ENCODE data around the gene PLXNA3.

The PLXNA3 gene

DNA sequence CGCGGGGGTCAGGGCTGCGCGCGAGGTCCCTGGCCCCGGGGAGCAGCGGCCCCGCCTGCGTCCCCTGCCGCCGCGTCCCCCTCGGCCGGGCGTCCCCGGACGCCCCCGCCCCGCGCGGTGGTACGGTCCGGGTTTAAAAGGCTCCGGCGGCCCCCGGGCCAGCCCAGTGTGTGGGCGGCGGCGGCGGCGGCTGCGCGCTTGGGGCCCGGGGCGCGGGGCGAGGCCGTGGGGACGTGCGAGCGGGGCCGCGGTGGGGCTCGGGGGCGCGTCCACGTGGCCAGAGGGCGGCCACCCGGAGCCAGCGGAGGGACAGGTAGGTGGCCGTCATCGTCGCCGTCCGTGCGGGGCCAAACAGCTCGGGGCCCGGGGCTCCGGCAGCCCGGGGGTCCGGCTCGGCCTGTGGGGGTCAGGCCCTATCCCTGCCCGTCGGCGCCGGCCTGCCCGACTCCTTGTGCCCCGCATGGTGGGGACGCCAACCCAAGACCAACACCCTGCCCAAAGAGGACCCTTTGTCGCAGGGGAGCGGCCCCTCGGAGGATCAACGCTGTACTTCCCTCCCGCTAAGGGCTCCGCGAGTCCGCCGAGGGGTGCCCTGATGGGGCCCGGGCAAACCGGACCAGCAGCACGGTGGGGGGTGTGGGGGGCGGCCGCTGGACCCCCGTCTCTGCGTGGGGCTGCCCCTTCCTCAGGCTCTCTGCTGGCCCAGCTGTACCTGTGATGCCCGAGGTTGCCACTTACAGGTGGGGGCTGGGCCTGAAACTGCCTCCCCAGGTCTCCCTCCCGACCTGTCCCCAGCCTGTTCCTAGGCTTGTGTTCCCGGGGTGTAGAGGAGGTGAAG, at the start of gene PLXNA3:
TSS of gene PLXNA3 (plus strand) at position 166 of the 838 bp plus-strand sequence. CDS start 1,903 bp downstream, outside the sequence.
- no peak for DNase-seq

DNA sequence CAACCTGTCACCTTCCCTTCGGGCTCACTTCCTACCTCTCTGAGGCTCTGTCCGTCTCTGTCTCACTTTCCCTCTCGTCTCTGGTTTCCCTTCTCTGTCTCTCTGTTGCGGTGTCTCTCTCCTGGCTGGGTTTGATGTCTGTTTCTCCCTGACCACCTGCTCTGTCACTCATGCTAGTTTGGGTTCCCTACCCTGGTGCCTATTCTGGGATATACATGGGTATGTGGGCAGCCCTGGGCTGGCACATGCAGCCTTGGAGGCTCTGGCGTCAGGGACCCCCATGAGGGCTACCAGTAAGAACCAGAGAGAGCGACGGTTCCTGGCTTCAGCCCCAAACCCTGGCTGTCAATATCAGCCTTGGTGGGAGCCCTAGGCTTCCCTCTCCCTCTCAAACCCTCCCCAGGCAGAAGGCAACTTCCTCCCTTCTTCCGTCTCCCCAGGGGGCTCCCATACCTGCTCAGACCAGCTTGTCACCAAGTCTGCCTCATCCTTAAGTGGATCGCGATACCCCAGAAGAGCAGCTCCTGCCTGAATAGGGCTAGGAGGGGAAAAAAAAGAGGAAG, 49.3 kb upstream of the PLXNA3 start:
- no peak for DNase-seq

DNA sequence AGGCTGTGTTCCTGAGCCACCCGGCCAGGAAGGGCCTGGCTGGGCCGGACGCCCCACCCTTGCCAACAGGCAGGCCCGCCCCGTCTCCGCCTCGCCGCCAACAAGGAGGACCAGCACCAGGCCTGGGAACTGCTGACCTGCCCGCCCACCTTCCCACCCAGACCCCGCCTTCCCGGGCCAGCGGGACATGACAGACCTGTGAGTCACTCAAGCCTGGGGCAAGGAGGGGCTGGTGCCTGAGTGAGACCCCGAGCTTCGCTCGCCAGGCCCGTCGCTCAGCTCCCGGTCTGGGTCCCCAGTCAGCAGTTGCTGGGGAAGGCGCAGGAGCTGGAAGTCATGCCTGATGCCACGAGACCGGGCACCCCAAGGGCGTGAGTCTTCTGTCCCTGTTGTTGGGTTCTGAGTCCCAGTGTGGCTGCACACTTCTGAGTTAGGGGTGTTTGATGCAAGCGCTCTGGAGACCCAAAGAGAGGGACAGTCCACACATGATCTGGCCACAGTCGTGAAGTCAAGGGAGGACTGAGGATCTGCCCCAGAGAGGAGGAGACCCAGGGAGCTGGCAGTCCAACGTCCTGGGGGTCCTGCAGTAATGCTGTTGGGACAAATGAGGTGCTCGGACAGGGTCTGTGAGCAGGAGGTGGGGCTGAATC, 48.7 kb upstream of the PLXNA3 start, which contains the start of gene DNASE1L1:
TSS of gene DNASE1L1 (minus strand) at position 33 of the 650 bp plus-strand sequence. CDS start 3,686 bp downstream, outside the sequence.
- peak; percentile 82 for DNase-seq

DNA sequence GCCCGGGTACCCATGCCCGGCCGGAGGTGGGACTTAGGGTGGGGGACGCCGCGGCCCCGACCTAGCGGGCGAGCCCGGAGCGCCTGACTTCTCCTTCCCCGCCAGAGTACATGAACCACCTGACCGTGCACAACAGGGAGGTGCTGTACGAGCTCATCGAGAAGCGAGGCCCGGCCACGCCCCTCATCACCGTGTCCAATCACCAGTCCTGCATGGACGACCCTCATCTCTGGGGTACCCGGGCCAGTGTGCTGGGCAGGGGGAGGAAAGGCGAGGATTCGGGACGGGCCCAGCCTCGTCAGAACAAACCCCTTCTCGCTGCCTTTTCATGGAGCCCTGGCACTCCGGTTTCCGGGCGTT, 46.1 kb upstream of the PLXNA3 start:
- peak; percentile 64 for DNase-seq

DNA sequence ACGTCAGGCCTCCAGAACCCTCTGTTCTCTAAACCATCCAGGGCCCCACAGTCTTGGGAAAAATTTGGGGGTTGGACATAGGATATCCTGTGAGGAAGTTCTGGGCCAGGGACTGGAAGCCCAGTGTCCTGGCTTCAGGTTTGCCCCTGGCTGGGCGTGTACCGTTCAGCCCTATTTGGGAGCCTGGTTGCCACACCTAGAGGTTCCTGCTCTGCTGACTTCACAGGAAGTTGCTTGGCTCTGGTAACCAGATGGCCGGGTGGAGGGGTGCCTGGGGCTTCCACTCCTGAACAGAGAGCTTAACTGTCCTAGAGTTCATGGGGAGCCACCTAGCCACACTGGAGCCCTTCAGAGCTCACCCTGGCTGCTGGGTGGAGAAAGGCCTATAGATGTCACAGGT, 45.6 kb upstream of the PLXNA3 start:
- DNase-seq: no peak

DNA sequence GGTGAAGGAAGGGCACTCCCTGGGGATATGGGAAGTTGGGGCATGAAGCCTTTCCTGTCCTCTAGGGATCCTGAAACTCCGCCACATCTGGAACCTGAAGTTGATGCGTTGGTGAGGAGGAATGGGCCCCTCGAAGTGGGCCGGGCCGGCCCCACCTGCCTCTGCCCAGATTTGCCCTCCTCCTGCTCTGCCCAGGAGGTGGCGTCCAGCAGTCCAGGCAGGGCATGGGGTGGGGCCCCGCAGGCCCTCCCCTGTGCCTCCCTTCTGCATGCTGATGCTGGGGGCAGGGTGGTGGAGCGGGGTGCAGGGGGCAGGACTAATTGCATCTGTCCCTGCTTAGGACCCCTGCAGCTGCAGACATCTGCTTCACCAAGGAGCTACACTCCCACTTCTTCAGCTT, 44.9 kb upstream of the PLXNA3 start:
- no peak for DNase-seq

DNA sequence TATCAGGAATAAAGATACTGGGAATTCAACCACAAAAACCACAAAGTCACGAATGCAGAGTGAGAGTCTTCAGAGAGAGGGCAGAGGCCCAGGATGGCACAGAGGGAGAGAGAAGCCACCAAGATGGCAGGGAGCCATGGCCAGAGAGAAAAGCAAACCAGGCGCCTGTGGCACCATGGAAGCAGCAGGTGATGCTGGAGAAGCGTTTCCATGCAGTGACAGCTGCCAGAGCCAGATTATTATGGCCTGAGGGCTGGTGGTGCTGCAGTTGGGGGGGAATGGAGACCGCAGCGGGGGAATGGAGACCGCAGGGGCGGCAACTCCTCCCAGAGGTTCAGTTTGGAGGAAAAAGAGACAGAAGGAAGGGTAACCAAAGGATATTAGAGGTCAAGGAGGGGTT, 40.9 kb upstream of the PLXNA3 start:
- no peak for DNase-seq

DNA sequence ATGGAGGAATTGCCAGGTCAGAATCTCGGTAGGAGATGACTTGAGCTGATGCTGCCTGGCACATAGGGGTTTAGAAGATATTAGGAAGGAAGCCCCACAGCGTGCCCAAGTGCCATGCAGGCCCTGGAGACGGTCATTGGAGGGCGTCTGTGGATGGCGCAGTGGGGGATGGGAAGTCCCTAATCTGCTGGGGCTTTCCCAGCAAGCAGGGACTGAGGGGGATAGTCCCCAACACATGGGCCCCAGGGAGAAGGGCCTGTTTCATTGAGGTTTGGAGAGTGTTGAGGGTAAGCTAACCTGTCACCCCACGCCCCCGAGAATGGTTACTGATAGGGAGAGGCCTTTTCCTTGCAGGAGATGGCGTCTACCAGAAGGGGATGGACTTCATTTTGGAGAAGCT, 38.9 kb upstream of the PLXNA3 start:
- no peak for DNase-seq

DNA sequence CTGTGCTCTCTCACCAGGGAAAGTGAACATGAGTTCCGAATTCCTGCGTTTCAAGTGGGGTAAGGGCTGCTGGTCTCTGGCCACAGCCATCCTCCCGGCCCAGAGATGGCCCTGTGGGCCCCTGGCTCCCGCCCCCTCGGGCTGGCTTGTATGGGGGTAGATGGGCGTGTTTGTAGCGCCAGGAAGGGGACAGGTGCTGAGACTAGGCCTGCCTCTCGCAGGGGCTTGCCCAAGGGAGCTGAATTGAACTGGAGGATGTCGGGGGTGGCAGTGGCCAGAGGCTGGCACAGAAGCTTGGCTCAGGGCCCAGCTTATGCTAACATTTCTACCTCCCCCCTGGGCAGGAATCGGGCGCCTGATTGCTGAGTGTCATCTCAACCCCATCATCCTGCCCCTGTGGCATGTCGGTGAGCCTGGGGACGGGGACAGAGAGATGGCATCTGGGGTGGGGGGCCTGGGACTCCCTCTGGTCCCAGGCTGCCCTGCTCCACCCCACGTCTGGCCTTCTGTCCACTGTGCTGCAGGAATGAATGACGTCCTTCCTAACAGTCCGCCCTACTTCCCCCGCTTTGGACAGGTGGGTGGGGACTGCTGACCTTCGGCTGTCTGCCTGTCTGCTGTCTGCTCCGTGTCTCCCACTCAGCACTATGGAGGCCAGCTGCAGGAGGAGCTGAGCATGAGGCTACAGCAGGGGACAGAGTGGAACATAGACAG, 38.2 kb upstream of the PLXNA3 start:
- DNase-seq: no peak

DNA sequence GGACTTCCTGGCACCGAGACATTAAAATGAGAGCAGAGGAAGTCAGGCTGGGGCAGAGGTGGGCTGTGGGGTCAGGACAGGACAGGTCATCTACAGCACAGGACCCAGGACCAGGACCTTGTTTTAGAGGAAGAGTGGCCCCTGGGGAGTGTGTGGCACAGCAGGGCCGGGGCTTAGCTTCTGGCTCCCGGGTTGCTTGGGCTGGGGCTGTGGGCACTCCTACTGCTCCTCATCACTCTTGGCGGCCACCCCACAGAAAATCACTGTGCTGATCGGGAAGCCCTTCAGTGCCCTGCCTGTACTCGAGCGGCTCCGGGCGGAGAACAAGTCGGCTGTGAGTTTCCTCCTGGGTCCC, 37.7 kb upstream of the PLXNA3 start:
- no peak for DNase-seq

DNA sequence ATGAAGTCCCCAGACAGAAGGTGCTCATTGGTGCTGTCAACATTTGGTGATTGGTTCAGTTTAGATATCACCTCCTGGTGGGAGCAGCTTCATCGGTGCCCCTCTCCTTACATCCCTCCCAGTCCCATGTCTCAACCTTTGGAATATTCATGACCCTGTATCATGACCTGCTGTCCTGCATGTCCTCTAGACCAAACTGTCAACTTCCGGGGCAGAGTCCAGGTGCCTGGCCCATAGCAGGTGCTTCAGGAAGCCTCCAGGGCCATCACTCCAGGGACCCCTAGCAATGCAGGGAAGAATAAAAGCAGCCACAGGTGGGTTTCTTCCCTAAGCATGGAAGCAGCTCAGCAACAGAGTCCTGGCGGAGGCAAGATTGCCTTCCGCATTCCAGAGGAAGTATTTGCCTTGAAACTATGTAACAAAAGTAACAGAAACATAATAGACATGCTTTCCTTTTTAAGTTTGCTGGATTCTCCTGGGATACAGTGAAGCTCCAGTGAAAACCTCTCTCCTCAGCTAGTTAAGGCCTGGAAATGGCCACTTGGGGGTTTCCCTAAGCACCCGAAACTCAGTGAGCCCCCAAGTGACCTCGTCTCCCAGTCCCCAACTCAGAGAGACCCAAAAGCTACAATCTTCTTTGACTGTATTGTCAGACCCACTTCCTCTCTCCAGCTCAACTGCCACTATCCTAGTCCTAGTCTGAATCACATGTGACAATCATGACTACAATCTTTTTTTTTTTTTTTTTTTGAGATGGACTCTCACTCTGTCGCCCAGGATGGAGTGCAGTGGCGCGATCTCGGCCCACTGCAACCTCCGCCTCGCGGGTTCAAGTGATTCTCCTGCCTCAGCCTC, 30.9 kb upstream of the PLXNA3 start:
- DNase-seq: peak; percentile 16

DNA sequence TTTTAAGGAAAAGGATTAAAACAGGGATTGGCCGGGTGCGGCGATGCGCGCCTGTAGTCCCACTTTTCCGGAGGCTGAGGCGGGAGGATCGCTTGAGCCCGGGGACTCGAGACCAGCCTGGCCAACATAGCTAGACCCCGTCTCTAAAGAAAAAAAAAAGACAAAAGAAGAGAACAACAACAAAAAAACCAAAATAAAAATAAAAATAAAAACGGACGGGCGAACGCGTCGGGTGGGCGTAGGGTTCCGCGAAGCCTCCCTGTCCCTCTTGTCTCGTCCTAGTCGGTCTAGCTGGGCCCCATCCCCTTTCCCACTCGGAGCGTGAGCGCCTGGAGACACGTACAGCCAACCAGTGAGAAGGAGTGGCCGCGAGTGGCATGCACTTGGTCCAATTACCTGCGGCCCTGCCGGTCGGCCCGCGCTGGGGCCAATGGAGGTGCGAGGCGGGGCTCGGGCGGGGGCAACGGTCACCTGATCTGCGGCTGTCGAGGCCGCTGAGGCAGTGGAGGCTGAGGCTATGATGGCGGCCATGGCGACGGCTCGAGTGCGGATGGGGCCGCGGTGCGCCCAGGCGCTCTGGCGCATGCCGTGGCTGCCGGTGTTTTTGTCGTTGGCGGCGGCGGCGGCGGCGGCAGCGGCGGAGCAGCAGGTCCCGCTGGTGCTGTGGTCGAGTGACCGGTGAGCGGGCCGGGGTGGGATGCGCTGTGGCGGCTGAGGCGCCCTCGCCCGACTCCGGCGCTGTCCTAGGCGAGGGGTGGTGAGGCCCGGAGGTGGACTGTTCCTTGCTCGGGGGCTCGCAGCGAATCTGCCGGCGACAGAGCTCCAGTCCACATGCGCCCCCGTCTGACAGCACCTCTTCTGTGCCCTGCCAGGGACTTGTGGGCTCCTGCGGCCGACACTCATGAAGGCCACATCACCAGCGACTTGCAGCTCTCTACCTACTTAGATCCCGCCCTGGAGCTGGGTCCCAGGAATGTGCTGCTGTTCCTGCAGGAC, 29.6 kb upstream of the PLXNA3 start, which contains the start of gene ATP6AP1:
TSS of gene ATP6AP1 (plus strand) at position 502 of the 996 bp plus-strand sequence. CDS start at position 518, 16 bp downstream.
- peak; percentile 95 for DNase-seq

DNA sequence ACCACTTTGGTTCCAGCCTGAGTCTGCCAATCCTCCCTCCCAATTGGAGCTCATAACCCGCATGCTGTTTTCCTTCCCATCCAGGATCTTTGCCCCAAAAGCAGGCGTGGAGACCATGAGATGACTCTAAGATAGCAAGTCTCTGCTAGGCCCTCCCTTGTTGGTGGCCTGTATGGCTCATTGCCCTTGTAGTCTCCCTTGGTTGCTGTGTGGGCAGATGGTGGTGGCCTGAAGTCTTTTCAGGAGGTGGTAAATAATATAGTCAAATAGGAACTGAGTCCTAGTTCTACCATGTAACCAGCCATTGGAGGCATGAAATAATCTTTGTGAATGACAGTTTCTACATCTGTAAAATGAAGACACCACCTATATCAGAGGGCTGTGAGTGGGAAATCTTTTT, 28.4 kb upstream of the PLXNA3 start:
- peak; percentile 12 for DNase-seq

DNA sequence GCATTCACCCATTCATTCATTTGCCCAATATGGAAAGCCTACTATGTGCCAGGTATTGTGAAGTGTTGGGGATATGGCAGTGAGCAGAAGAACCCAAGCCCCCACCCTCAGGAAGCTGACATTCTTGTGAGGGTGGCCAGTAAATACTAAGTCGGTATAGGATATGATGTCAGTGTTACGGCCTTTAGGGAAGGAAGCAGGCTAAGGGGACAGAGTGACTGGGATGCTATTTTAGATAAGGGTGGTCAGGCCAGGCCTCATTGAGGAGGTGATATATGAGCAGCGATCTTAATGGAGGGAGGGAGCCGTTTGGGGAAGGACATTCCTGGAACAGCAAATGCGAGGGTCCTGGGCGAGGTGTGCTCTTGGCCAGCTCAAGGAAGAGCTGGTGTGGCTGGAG, 27.6 kb upstream of the PLXNA3 start:
- DNase-seq: no peak

DNA sequence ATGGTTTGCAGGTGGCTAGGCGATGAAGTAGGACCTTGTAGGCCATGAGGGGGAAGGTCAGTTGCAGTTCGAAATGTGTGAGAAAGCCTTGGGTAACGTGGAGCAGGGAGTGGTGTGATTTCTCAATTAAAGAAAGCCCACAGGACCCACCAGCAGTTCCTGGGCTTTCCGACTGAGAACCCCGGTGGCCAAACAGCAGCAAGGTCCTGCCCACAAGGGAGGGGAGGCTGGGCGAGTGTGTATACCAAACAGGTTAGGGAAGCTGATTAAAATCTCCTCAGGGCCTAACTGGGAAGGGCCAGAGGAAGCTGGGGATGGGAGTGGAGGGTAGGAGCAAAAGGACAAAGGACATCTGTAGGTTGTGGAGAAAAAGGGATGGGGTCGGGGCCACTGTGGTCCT, 27.2 kb upstream of the PLXNA3 start:
- DNase-seq: no peak

DNA sequence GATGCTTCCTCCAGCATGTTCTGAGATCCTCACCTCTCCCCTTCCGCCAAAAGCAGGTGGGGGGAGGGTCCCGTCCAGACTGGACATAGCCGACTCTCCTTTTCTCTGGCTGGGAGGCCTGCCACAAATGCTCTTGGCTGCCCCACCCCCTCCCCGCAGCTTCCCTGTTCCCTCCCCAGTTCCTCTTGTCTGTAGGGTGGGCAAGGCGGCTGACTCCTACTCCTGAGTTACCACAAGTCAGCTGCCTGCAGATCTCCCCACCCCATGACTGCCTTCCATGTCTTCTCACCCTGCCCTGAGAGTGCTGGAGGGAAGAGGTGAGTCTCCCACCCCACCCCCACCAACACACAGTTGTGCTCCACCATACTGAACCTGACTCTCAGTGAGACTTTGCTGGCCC, 26.7 kb upstream of the PLXNA3 start:
- DNase-seq: no peak

DNA sequence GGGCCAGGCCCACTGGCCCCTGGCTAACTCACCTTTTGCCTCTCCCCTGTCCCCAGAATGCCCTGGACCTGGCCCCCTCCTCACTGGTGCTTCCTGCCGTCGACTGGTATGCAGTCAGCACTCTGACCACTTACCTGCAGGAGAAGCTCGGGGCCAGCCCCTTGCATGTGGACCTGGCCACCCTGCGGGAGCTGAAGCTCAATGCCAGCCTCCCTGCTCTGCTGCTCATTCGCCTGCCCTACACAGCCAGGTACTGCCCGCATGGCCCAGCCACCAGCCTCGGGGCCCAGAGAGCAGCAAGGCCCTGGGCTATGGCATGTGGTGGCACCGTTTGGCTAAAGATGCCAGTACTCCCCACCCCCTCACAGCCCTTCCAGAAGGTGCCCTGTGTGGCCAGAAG, 25.9 kb upstream of the PLXNA3 start:
- DNase-seq: no peak

DNA sequence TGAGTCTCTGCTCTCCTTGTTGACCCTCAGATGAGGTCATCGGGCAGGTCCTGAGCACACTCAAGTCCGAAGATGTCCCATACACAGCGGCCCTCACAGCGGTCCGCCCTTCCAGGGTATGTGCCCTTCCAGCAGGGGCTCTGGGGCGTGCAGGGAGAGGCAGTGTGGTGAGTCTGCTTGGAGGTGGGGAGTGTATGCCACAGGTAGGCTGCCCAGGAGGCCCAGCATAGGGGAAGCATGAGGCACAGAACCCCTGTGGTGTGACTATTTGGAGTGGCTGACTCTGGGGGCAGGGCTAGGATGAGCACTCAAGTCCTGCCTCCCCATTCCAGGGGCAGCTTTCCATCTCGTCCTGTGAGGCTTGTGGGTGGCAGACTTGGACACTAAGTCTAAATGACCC, 24.5 kb upstream of the PLXNA3 start:
- no peak for DNase-seq

DNA sequence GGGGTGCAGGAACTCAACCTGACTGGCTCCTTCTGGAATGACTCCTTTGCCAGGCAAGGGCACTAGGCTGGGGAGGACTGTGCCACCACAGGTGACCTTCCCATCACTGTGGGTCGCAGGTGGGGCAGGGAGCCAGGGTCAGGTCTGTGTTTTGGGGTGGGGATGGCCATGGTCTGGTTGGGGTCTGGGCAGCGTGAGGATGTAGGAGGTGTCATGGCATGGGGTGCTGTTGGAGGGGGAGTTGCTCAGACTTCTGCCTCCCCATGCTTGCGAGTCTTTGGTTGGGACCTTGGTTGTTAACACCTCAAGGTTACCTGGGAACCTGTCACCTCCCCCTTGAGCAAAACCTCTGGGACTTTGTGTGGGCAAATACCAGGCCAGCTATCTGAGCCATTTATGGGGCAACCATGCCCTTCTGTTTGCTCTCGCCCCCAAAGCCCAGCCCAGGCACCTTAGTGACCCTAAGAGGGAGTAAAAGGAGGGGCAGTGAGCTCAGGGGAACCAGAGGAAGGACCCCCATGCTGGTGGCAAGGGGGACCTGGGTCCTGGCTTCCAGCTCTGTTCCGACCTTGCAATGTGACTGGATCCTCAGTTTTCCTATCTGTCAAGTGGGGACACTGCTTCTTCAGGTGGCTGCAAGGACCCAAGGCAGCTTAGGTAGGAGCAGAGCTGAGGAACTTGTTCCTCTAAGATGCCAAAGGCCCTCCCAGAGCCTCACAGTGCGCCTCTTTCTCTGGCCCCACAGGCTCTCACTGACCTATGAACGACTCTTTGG, 23.5 kb upstream of the PLXNA3 start:
- no peak for DNase-seq

DNA sequence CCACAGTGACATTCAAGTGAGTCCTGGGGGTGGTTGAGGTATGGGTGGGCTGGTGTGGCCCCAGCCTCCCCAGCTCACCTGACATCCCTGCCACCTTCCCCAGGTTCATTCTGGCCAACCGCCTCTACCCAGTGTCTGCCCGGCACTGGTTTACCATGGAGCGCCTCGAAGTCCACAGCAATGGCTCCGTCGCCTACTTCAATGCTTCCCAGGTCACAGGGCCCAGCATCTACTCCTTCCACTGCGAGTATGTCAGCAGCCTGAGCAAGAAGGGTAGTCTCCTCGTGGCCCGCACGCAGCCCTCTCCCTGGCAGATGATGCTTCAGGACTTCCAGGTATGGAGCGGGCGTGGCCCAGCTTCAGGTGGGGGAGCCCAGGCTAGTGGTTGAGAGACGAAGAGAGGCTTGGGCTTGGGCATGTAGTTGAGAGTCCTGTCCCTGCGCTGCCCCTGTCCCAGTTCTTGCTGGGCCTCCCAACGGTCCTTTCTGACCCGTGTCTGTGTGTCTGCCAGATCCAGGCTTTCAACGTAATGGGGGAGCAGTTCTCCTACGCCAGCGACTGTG, 22.8 kb upstream of the PLXNA3 start:
- DNase-seq: no peak
